ENCODE data around the gene UBXN10.

The UBXN10 gene

DNA sequence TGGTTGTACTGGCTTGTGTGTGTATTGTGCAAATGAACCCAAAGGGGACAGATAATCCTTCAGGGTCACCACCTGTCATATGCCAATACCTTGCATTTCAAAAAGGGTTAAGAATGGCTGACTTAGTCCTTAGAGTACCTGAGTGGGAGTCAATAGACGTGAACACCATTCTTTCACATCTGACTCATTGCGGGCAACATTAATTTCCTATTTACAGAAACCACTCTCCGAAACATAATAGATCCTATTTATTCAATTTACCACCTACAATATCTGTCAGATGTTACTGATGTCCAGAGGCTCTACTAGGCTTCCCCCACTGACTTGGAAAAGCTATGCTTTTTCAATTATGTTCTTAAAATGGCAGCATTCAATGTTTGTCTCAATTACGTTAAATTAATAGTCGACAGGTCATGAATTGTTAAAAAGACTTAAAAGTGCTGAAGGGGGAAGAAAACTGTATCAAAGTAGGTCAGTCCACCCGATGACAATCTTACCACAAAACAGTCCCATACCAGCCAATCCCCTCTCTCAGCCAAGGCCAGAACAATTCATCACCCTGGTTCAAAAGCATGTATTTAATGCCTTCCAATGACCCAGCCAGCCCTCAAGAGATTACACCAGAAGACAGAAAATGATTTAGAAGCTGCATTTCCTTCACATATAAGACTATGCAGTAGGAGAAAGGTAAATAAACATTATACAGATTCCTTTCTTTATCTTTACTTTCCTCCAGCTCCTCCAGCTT, 49.1 kb downstream of the UBXN10 start:
- no peak for DNase-seq (ENCODE audit: low read depth)

DNA sequence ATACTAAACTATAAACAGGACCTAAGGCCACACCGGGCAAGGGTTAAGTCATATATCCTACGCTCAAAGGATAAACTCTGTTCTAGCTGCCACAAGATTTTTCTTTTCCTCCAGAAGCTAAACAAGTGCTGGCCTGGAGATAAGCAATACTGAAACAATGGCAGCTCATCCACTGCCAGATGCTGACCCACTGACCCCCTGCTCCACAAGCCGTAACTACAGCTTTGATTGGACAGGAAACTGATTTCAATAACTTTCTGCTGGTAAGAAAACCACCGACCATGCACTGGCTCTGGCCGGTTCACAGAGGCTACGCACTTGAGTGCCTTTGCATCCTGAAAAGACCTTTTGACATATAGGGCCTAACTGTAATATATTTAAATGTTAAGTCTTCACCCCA, 51.8 kb downstream of the UBXN10 start:
- no peak for DNase-seq (ENCODE audit: low read depth)

DNA sequence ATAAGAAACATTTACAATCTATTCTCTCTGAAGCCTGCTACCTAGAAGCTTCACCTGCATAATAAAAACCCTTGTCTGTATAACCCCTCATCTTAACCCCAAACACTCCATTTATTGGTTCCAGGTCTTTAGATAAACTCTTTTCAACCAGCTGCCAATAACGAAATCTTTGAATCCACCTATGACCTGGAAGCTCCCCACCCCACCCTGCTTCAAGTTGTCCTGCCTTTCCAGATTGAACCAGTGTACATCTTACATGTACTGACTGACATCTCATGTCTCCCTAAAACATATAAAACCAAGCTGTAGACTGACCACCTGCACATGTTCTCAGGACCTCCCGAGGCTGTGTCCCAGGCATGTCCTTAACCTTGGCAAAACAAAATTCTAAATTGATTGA, 54.1 kb downstream of the UBXN10 start:
- no peak for DNase-seq (ENCODE audit: low read depth)

- DNase-seq (ENCODE audit: low read depth): no peak
These were observed 57.1 kb downstream of the UBXN10 start for GRCh38 chr1:20242890-20243479.

All from GM04503 (cell line).